Measurements from ENCODE around the gene KHDC3L. TPM values are rescaled to one million over a fixed set of nuclear protein-coding genes. Genes with fewer than 3 reads are reported as not detected.

KHDC3L gene
- total RNA-seq, 1 experiment from 2014 or later: not detected

- Histone ChIP-seq H3K27ac (no peak overlapping the region), H4K20me1 (ENCODE audit: insufficient read depth) (no peaks in the 10 kb centered on the region), H3K9me3 (ENCODE audit: insufficient read depth, low read depth) (no peaks in the 10 kb centered on the region), H3K79me2 (ENCODE audit: low read depth) (no peaks in the 10 kb centered on the region), H3K4me1 (replicated peaks; ENCODE audit: insufficient read depth) (0 out of 2 replicates have a peak, but pooled peaks cover 8% of the 10 kb centered on the region), H3K27me3 (ENCODE audit: insufficient read depth, low read depth) (no peaks in the 10 kb centered on the region), H3K36me3 (ENCODE audit: low read depth) (no peaks in the 10 kb centered on the region), H3K4me2 (no peak overlapping the region), H3K9me2 (ENCODE audit: insufficient read depth) (no peaks in the 10 kb centered on the region), H3F3A (ENCODE audit: insufficient read depth, low read depth) (no peaks in the 10 kb centered on the region), H3K4me3 (no peak overlapping the region), H2AFZ (no peak overlapping the region)
- POLR2A ChIA-PET (ENCODE audit: unreplicated experiment): no interaction called here
- CTCF ChIA-PET: no interaction called here
- BruUV-seq (replicated peaks): no TSS peak
- no peak for DNase-seq
- no peak for TF ChIP-seq EZH2 (IDR thresholded peaks at IDR 0.05; ENCODE audit: low read depth)
- no peak for TF ChIP-seq CTCF (conservative IDR thresholded peaks at IDR 0.05)
- intact Hi-C loops (cut with micrococcal nuclease; ENCODE audit: unreplicated experiment): no loop called here
Observed at GRCh38 chr6:73342174-73342573, 20.3 kb upstream of the KHDC3L start.

- Histone ChIP-seq H4K20me1 (ENCODE audit: insufficient read depth) (no peaks in the 10 kb centered on the region), H3K4me3 (no peak overlapping the region), H3K9me2 (ENCODE audit: insufficient read depth) (no peaks in the 10 kb centered on the region), H3K4me1 (replicated peaks; ENCODE audit: insufficient read depth) (0 out of 2 replicates have a peak, but pooled peaks cover 8% of the 10 kb centered on the region), H3K79me2 (ENCODE audit: low read depth) (no peaks in the 10 kb centered on the region), H3K27me3 (ENCODE audit: insufficient read depth, low read depth) (no peaks in the 10 kb centered on the region), H3K4me2 (no peak overlapping the region), H3F3A (ENCODE audit: insufficient read depth, low read depth) (no peaks in the 10 kb centered on the region), H2AFZ (no peak overlapping the region), H3K27ac (no peak overlapping the region), H3K36me3 (ENCODE audit: low read depth) (no peaks in the 10 kb centered on the region), H3K9me3 (ENCODE audit: insufficient read depth, low read depth) (no peaks in the 10 kb centered on the region)
- TF ChIP-seq EZH2 (IDR thresholded peaks at IDR 0.05; ENCODE audit: low read depth) (no peak), CTCF (conservative IDR thresholded peaks at IDR 0.05) (no peak)
- intact Hi-C loops (cut with micrococcal nuclease; ENCODE audit: unreplicated experiment): no loop called here
- POLR2A ChIA-PET (ENCODE audit: unreplicated experiment): no interaction called here
- CTCF ChIA-PET: no interaction called here
- no TSS peak for BruUV-seq (replicated peaks)
- no peak for DNase-seq
Observed at GRCh38 chr6:73343164-73343563, 19.3 kb upstream of the KHDC3L start.

- no TSS peak for BruUV-seq (replicated peaks)
- H4K20me1 ChIP-seq (ENCODE audit: insufficient read depth): no peaks in the 10 kb centered on the region
- H3K27ac ChIP-seq: no peak overlapping the region
- no peak overlapping the region for H3K4me2 ChIP-seq
- no peaks in the 10 kb centered on the region for H3K79me2 ChIP-seq (ENCODE audit: low read depth)
- H2AFZ ChIP-seq: no peak overlapping the region
- H3K27me3 ChIP-seq (ENCODE audit: insufficient read depth, low read depth): no peaks in the 10 kb centered on the region
- intact Hi-C loops (cut with micrococcal nuclease; ENCODE audit: unreplicated experiment): no loop called here
- ChIA-PET POLR2A (ENCODE audit: unreplicated experiment) (no interaction called here), CTCF (no interaction called here)
- no peak overlapping the region for H3K4me3 ChIP-seq
- no peaks in the 10 kb centered on the region for H3K9me3 ChIP-seq (ENCODE audit: insufficient read depth, low read depth)
- no peaks in the 10 kb centered on the region for H3K36me3 ChIP-seq (ENCODE audit: low read depth)
- TF ChIP-seq CTCF (conservative IDR thresholded peaks at IDR 0.05): no peak
- TF ChIP-seq EZH2 (IDR thresholded peaks at IDR 0.05; ENCODE audit: low read depth): no peak
- H3F3A ChIP-seq (ENCODE audit: insufficient read depth, low read depth): no peaks in the 10 kb centered on the region
- H3K4me1 ChIP-seq (replicated peaks; ENCODE audit: insufficient read depth): no peaks in the 10 kb centered on the region
- no peak for DNase-seq
- no peaks in the 10 kb centered on the region for H3K9me2 ChIP-seq (ENCODE audit: insufficient read depth)
Observed at GRCh38 chr6:73348550-73349204, 13.8 kb upstream of the KHDC3L start.
